ENCODE results near the gene B9D2.

- TF ChIP-seq POLR2A (IDR thresholded peaks at IDR 0.05) = no peak
- TF ChIP-seq CTCF (IDR thresholded peaks at IDR 0.05) = no peak
These were observed 29.2 kb downstream of the B9D2 start for GRCh38 chr19:41334793-41335192.
